ENCODE measurements around the gene SLC6A6.

SLC6A6 gene

DNA sequence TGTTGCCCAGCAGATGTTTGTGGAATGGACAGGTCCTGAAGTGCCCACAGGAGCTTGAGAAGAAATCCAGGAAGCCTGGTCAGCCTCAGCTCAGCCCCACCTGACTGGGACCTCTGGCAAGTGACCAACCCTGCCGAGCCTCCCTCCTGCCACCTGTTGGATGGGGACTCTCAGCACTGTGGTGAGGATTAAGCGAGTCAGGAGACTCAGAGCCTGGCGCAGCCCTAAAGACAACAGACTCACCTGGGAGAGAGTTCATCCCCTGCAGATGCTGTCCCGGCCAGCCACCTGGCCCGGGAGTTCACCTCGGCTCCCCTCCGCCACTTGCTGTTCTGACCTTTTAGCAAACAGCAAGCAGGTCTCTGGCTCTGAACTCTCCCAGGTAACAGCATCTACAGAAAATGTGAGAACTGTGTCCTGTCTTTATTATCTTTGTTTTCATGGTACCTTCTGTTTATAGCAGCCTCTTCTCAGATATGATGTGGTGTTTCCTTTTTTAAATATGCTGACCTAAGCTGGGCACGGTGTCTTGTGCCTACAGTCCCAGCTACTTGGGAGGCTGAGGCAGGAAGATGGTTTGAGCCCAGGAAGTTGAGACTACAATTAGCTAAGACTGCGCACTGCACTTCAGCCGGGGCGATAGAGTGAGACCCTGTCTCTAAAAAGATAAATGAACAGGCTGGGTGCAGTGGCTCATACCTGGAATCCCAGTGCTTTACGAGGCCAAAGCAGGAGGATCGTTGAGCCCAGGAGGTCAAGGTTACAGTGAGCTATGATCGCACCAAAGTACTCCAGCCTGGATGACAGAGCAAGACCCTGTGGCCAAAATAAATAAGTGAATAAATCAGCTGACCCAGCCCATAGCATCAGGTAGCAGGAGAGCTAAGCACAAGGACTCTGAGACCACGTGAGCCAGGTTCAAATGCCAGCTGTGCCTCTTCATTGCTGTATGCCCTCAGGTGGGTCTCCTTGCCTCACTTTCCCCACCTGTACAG lies 32.4 kb upstream of the SLC6A6 start:
- Histone ChIP-seq H3K27ac (no peak overlapping the region), H3K27me3 (replicated peaks) (peaks cover 19% of the 10 kb centered on the region), H3K36me3 (replicated peaks) (no peaks in the 10 kb centered on the region), H3K4me3 (ENCODE audit: low read depth, low read length) (no peak overlapping the region)
- peak; percentile 2 for TF ChIP-seq CTCF (IDR thresholded peaks at IDR 0.05; ENCODE audit: low read depth, low read length, missing control alignments)
- in situ Hi-C loops (cut with HindIII; ENCODE audit: low pct_ligation_motif_present, low sequenced_read_pairs) = no loop called here
- DNase-seq = no peak

DNA sequence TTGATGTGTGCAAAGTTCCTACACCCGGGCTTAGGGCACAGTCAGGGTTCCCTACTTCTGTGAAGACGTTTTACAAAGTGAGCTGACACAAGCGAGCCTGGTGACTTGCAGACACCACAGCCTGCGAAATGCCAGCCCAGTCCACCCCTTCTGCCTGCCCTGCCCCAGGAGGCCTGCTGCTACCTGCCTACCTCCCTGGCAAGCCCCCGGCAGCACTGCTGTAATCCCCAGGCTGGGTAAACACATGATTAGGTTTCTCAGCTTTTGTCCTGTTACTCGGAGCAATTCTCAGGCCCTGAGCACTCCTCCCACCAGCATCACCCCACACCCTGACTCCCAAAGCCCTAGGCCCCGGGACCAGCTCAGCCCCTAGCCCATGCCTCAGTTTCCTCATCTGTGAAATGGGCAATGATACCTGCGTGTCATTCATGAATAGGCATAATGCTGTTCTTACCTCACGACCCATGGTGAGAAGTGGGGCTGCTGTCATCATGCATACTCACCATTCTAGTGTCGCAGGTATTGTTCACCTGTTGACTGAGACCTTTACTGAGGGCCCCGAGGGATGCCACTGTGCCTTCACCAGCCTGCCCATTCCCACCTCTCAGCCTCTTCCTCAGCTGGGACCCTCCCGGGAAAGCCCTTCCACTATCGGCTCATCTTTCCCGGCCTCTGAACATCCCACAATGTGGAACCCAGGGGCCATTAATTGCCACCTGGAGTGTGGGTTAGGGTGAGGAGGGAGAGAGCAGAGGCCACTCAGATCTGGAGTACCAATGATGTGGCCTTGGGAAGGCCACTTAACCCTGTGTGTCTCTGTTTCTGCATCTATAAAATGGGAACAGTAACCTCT lies 31.5 kb upstream of the SLC6A6 start:
- Histone ChIP-seq H3K27me3 (replicated peaks) (peaks cover 19% of the 10 kb centered on the region), H3K27ac (no peak overlapping the region), H3K36me3 (replicated peaks) (no peaks in the 10 kb centered on the region), H3K4me3 (ENCODE audit: low read depth, low read length) (no peak overlapping the region)
- TF ChIP-seq CTCF (IDR thresholded peaks at IDR 0.05; ENCODE audit: low read depth, low read length, missing control alignments) = no peak
- in situ Hi-C loops (cut with HindIII; ENCODE audit: low pct_ligation_motif_present, low sequenced_read_pairs) = no loop called here
- DNase-seq = no peak

GRCh38 chr3:14371573-14372474 lies 30.6 kb upstream of the SLC6A6 start:
- Histone ChIP-seq H3K27me3 (replicated peaks) (peaks cover 18% of the 10 kb centered on the region), H3K4me3 (ENCODE audit: low read depth, low read length) (no peak overlapping the region), H3K36me3 (replicated peaks) (no peaks in the 10 kb centered on the region), H3K27ac (no peak overlapping the region)
- peak; percentile 29 for TF ChIP-seq CTCF (IDR thresholded peaks at IDR 0.05; ENCODE audit: low read depth, low read length, missing control alignments)
- DNase-seq = peak; percentile 24
- in situ Hi-C loops (cut with HindIII; ENCODE audit: low pct_ligation_motif_present, low sequenced_read_pairs) = no loop called here

DNA sequence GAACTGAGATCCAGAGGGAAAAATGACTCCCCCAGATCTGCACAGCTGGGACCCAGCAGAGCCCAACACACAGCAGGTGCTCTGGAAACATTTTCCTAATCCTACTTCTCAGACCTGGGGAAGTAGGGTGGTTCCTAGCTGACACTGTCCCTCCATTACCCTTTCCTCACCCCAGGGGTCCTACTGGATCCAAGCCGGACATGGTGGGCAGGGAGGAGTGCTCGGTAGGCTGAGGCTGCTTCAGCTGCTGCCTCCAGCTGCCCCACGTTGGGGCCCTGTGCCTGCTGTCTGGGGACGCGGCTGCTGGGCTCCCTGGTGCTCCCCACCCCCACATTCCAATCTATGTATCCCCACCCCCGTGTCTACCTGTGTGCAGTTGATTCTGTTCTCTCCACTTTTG lies 29.8 kb upstream of the SLC6A6 start:
- Histone ChIP-seq H3K27me3 (replicated peaks) (peaks cover 12% of the 10 kb centered on the region), H3K4me3 (ENCODE audit: low read depth, low read length) (no peak overlapping the region), H3K27ac (no peak overlapping the region), H3K36me3 (replicated peaks) (no peaks in the 10 kb centered on the region)
- no peak for TF ChIP-seq CTCF (IDR thresholded peaks at IDR 0.05; ENCODE audit: low read depth, low read length, missing control alignments)
- in situ Hi-C loops (cut with HindIII; ENCODE audit: low pct_ligation_motif_present, low sequenced_read_pairs) = no loop called here
- DNase-seq = no peak

DNA sequence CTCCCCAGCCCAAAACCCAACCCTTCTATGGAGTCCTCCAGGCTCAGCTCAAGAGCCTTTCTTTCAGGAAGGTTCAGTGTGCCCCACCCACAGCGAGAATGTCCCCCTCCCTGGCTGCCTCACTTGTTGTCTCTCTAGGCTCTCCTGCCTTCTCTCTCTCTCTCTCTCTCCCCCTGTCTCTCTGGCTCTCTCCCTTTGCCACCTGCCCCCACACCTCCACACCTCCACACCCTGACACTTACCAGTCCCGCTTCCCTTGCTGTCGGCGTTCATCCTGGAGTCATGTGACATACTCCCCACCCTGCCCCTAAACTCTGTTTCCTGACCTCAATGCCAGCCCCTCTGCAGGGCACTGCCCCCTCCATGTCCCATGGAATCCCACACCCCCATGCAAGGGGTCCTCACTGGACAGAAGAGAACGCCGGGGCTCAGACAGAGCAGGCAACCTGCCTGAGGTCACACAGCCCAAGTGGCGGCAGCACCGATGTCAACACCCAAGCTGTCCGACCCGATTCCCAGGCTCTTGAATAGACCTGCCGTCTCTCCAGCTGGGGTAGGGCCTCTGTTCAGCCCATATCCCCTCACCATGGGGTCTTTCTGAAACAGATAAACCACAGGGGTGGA lies 28.5 kb upstream of the SLC6A6 start:
- H3K27ac ChIP-seq = no peak overlapping the region
- H3K27me3 ChIP-seq (replicated peaks) = peaks cover 2% of the 10 kb centered on the region
- in situ Hi-C loops (cut with HindIII; ENCODE audit: low pct_ligation_motif_present, low sequenced_read_pairs) = no loop called here
- H3K36me3 ChIP-seq (replicated peaks) = no peaks in the 10 kb centered on the region
- no peak for DNase-seq
- no peak overlapping the region for H3K4me3 ChIP-seq (ENCODE audit: low read depth, low read length)
- no peak for TF ChIP-seq CTCF (IDR thresholded peaks at IDR 0.05; ENCODE audit: low read depth, low read length, missing control alignments)
